K562 (cell line): ENCODE measurements around the gene AMFR. TPM values are rescaled to one million over a fixed set of nuclear protein-coding genes. Genes with fewer than 3 reads are reported as not detected.
A peak's percentile ranks its signal among the peaks of the same experiment; 100 is the strongest.

Experiments
- CREB1 ChIP-seq, 2 experiments: sonication (generic) in 1 of 2; formaldehyde crosslinking in 1 of 2; IDR thresholded peaks; 2 replicates each; pipeline versions ENCODE4 v1.6.1 to v1.8.0; 2012 to 2022; ENCODE audit warnings: inconsistent platforms in 1 of 2, mild to moderate bottlenecking in 1 of 2, missing genetic modification reagents in 1 of 2, moderate library complexity in 1 of 2
- CUX1 ChIP-seq: fragments of 200-800 bp; sonication (Bioruptor generic); IDR thresholded peaks from 2 replicates; pipeline ENCODE4 v1.6.1; 2016; ENCODE audit warnings: missing genetic modification characterization, missing compliant biosample characterization
- HNRNPK ChIP-seq: fragments of 200-400 bp; formaldehyde crosslinking; IDR thresholded peaks from one replicate; pipeline ENCODE4 v1.6.1; 2018; ENCODE audit warnings: mild to moderate bottlenecking, low read depth, low read length; ENCODE audit not compliant: poor library complexity, severe bottlenecking
- KLF16 ChIP-seq: IDR thresholded peaks from 2 replicates; pipeline ENCODE4 v1.6.1; 2016; ENCODE audit warnings: antibody characterized with exemption
- NR2C1 ChIP-seq, 2 experiments: fragments of 450-650 bp; IDR thresholded peaks; 2 replicates each; pipeline ENCODE4 v1.6.1; 2017; ENCODE audit warnings: mild to moderate bottlenecking in 2 of 2, antibody characterized with exemption in 1 of 2, inconsistent platforms in 1 of 2, missing compliant biosample characterization in 1 of 2, missing genetic modification characterization in 1 of 2
- POLR2H ChIP-seq: IDR thresholded peaks from 2 replicates; pipeline ENCODE4 v1.6.1; 2016; ENCODE audit warnings: missing genetic modification characterization, low read depth, mild to moderate bottlenecking, control low read depth, missing compliant biosample characterization, moderate library complexity
- PREB ChIP-seq: sonication (generic); formaldehyde crosslinking; IDR thresholded peaks from 2 replicates; pipeline ENCODE4 v1.8.1; 2023; ENCODE audit warnings: mild to moderate bottlenecking, missing genetic modification reagents
- RCOR1 ChIP-seq, 2 experiments: IDR thresholded peaks; 2 replicates each; pipeline ENCODE4 v1.6.1; 2012; ENCODE audit warnings: low read depth in 2 of 2, low read length in 2 of 2, borderline replicate concordance in 1 of 2, improper control_type of control experiment in 1 of 2
- RFX1 ChIP-seq: fragments of 450-650 bp; IDR thresholded peaks from 2 replicates; pipeline ENCODE4 v1.6.1; 2016; ENCODE audit warnings: mild to moderate bottlenecking, moderate library complexity
- ZNF239 ChIP-seq: fragments of 250-450 bp; sonication (Bioruptor Pico); IDR thresholded peaks from 2 replicates; pipeline ENCODE4 v1.4.0; 2020; ENCODE audit warnings: mild to moderate bottlenecking
- ZNF316 ChIP-seq: fragments of 450-650 bp; IDR thresholded peaks from 2 replicates; pipeline ENCODE4 v1.6.1; 2016
- ZNF695 ChIP-seq: fragments of 450-650 bp; formaldehyde crosslinking; IDR thresholded peaks from 2 replicates; pipeline ENCODE4 v1.4.0; 2020; ENCODE audit warnings: mild to moderate bottlenecking, moderate library complexity
- ZNF740 ChIP-seq, 3 experiments: fragments of 200-800 bp in 1 of 3; sonication (Bioruptor generic) in 1 of 3; sonication (generic) in 1 of 3; formaldehyde crosslinking in 1 of 3; IDR thresholded peaks; 2 replicates each; pipeline versions ENCODE4 v1.6.1 to v1.8.0; 2016 to 2022; ENCODE audit warnings: mild to moderate bottlenecking in 2 of 3, missing compliant biosample characterization in 2 of 3, missing genetic modification characterization in 2 of 3, missing genetic modification reagents in 1 of 3
- ZNF77 ChIP-seq: fragments of 250-450 bp; sonication (Bioruptor Pico); IDR thresholded peaks from 2 replicates; pipeline ENCODE4 v1.5.0; 2020
- polyA plus RNA-seq, 8 experiments: library from polyadenylated mRNA; depleted of rRNA in 4 of 8; stranded (reverse) in 5 of 8; unstranded in 3 of 8; fragments of >200 nt; fragmentation: Nextera tagmentation in 2 of 8; fragmentation: Illumina TruSeq in 1 of 8; extraction: Ambion mirVana in 2 of 8; extraction: Trizol in 1 of 8; gene quantifications; 2 replicates each; pipeline versions ENCODE4 v1.2.1 to v1.2.3, GENCODE V29; 2011 to 2014; ENCODE audit warnings: inconsistent platforms in 1 of 8, missing spikeins in 1 of 8
- total RNA-seq, 7 experiments: library from RNA; depleted of rRNA in 6 of 7; stranded (reverse); fragments of >200 nt in 6 of 7; fragmentation: Illumina TruSeq in 2 of 7; extraction: Trizol in 2 of 7; gene quantifications; 2 replicates each; pipeline versions ENCODE4 v1.2.1 to v1.2.3, GENCODE V29; 2011 to 2021; ENCODE audit warnings: low replicate concordance in 1 of 7
- TF ChIP-seq, protein P1 (sequence below): fragments of 150-350 bp; IDR thresholded peaks from 2 replicates; pipeline ENCODE4 v1.6.1; 2014; ENCODE audit warnings: low read depth, mild to moderate bottlenecking, low read length, borderline replicate concordance

The AMFR gene
- total and polyA plus RNA-seq, 9 of the 15 experiments (the other 6 are each of a cell fraction or from before 2014, with no cell fraction given) = 15.6 to 113 (median 58.4) TPM

- TF ChIP-seq RCOR1 (IDR thresholded peaks at IDR 0.05; ENCODE audit: borderline replicate concordance in 1 of 2, low read depth in 2 of 2, low read length in 2 of 2) (peak in 1 of 2 experiments; percentile 80; a peak in 2 of 4 replicates), CREB1 (IDR thresholded peaks at IDR 0.05) (0 out of 2 replicates have a peak, but pooled peaks have one; percentile 17), CREB1 (CRISPR knock-in tag; IDR thresholded peaks at IDR 0.05) (no peak), POLR2H (tag) (peak; percentile 61; the same call in 1 of the 2 replicates), HNRNPK (no peak), ZNF316 (no peak), ZNF239 (CRISPR knock-in tag) (peak; percentile 44), ZNF695 (CRISPR knock-in tag) (no peak), ZNF740 (CRISPR knock-in tag; IDR thresholded peaks at IDR 0.05) (no peak), ZNF740 (tag; IDR thresholded peaks at IDR 0.05) (peak in 1 of 2 experiments; percentile 73; a peak in 2 of 4 replicates), ZNF77 (CRISPR knock-in tag) (no peak), CUX1 (peak; percentile 73; the same call in 1 of the 2 replicates), PREB (no peak), NR2C1 (IDR thresholded peaks at IDR 0.05) (no peak), NR2C1 (tag; IDR thresholded peaks at IDR 0.05) (0 out of 2 replicates have a peak, but pooled peaks have one; percentile 37), KLF16 (peak; percentile 94), RFX1 (no peak)
- TF ChIP-seq, protein P1, sequence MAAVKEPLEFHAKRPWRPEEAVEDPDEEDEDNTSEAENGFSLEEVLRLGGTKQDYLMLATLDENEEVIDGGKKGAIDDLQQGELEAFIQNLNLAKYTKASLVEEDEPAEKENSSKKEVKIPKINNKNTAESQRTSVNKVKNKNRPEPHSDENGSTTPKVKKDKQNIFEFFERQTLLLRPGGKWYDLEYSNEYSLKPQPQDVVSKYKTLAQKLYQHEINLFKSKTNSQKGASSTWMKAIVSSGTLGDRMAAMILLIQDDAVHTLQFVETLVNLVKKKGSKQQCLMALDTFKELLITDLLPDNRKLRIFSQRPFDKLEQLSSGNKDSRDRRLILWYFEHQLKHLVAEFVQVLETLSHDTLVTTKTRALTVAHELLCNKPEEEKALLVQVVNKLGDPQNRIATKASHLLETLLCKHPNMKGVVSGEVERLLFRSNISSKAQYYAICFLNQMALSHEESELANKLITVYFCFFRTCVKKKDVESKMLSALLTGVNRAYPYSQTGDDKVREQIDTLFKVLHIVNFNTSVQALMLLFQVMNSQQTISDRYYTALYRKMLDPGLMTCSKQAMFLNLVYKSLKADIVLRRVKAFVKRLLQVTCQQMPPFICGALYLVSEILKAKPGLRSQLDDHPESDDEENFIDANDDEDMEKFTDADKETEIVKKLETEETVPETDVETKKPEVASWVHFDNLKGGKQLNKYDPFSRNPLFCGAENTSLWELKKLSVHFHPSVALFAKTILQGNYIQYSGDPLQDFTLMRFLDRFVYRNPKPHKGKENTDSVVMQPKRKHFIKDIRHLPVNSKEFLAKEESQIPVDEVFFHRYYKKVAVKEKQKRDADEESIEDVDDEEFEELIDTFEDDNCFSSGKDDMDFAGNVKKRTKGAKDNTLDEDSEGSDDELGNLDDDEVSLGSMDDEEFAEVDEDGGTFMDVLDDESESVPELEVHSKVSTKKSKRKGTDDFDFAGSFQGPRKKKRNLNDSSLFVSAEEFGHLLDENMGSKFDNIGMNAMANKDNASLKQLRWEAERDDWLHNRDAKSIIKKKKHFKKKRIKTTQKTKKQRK = no peak
Measured at GRCh38 chr16:56462064-56462796, 36.9 kb upstream of the AMFR start (continued).
